GM20431 (cell line): ENCODE results near the gene FUZ.

Experiments used
- in situ Hi-C: fragments of 300-500 bp; cut with MseI, MboI; formaldehyde crosslinking; loops from one replicate; pipeline ENCODE4 v1.15.0; 2020; ENCODE audit warnings: low sequenced_read_pairs; ENCODE audit not compliant: unreplicated experiment

The FUZ gene, protein sequence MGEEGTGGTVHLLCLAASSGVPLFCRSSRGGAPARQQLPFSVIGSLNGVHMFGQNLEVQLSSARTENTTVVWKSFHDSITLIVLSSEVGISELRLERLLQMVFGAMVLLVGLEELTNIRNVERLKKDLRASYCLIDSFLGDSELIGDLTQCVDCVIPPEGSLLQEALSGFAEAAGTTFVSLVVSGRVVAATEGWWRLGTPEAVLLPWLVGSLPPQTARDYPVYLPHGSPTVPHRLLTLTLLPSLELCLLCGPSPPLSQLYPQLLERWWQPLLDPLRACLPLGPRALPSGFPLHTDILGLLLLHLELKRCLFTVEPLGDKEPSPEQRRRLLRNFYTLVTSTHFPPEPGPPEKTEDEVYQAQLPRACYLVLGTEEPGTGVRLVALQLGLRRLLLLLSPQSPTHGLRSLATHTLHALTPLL

DNA sequence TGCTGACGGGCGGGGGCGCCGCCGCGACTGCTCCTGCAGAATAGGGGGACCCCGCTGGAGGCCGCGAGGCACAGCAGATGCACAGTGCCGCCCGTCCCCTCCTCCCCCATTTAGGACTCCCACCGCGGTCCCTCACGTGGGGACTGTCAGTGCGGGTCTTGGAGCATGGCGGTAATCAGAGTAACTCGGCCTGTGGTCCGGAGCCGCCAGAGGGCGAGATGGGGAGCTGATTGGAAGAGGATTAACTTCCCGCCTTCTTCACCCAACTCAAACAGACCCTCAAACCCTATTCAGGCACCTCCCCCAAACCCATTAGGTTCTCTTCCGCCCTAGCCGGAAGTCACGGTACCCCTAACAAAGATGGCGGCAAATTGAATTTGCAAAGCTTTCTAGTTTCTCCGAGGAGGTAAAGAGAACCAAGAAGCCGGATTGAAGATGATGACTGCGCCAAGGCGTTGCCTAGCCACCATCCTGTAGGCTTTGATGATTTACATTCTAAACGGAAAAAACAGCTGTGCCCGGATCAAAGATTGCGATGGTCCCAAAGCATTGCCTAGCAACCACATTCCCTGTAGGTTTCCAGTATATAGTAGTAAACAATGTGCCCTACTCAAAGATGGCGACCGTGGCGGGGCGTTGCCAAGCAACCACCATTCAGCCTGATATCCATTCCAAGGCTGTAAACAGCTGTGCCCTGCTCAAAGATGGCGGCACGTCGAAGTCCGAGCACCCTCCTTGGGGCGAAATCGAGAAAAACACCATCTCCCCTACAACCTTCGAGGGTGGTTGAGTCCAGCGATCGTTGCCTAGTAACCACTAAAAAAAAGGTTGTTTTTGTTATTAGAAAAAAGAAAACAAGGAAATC lies at the start of gene FUZ:
FUZ (minus strand) TSS at position 296 of the 865 bp plus-strand sequence; CDS start at position 110, 186 bp downstream.
- in situ Hi-C loops = no loop called here

- in situ Hi-C loops = no loop called here
Observed at GRCh38 chr19:49862391-49863253, 49.5 kb upstream of the FUZ start.

DNA sequence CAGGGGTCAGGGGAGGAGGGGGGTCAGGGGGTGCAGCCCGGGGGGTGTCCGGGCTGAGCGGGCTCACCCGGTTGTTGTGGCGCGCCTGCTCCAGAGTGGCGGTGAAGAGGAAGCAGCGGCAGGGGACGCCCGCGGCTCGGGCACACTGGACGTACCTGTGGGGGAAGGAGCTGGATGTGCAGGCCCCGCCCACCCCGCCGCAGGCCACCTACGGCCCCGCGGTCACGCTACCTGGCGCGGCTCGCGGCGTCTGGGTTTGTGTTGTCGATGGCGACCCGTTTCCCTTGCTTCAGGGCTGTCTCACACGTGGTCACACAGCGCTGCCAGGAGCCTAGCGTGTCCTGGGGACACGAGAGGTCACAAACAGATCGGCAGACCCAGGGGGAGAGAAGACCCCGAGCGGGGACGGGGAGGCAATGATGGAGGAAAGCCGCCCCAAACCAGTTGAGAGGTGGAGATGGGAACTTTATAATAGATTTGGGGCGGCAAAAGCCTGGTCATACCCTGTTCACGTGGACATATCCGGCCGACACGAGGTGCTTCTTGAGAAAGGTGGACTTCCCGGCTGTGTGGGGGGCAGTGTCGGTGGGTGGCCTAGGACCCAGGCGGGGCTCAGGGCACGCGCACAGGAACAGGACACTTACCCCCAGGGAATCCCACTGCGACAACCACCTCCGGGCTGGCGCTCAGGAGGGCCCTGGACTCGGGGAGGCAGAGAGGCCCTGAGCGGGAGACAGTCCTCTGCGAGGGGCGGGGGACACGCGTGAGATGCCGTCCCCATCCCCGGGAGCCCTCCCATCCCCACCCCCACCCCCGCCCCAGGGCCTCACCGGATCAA lies 48.7 kb upstream of the FUZ start:
- in situ Hi-C loops = no loop called here

DNA sequence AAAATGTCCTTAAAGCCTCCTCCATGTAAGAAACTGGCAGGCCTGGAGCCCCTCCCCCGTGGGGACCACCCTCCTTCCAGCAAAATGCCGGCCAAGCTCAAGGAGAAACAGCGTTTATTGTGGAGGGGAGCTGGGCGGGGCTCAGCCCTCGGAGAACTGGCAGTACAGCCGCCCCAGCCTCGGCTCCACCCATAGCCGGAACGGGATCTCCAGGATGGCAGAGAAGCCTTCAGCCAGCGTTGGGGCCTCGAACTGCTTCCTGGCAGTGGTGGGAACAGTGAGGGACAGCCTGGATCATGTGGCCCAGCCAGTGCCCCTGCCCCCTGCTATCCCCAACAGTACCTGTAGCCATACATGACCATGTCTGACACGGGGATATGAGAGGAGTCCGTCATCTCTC lies 48.0 kb upstream of the FUZ start:
- in situ Hi-C loops = no loop called here

DNA sequence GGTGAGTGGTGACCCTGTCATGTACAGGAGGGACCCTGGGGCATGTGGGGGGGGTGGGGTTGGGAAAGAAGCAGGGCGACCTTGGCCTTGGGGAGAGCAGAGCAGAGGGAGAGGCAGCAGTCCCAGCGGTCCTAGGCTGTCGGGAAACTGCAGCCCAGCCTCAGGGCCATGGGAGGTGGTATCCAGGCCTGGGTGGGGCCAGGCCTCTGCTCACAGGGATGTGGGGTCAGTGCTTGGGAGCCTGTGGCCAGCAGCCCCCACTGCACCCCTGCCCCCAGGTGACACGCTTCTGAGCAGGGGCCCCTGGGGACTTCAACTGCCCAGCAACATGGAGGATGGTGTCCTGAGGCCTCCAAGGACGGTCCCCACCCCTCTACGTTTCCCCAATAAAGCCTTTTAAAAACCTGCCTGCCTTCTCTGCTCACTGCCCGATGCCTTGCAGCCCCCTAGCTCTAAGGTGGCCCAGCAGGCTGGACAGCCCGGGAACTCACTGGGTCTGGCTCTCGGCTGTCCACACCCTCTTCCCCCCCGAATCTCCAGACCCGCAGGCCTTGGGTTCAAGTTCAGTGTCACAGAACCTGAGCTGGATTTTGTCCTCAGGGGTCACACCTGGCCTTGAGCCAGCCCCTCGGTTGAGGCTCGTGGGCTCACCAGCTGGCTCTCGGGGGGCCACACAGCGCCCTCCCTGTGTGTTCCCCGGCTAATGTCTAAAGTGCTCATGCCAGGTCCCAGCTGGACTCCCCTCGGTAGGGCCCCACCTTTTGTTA lies 47.4 kb upstream of the FUZ start:
- in situ Hi-C loops = no loop called here

GRCh38 chr19:49859682-49860335 lies 46.7 kb upstream of the FUZ start:
- in situ Hi-C loops = no loop called here

DNA sequence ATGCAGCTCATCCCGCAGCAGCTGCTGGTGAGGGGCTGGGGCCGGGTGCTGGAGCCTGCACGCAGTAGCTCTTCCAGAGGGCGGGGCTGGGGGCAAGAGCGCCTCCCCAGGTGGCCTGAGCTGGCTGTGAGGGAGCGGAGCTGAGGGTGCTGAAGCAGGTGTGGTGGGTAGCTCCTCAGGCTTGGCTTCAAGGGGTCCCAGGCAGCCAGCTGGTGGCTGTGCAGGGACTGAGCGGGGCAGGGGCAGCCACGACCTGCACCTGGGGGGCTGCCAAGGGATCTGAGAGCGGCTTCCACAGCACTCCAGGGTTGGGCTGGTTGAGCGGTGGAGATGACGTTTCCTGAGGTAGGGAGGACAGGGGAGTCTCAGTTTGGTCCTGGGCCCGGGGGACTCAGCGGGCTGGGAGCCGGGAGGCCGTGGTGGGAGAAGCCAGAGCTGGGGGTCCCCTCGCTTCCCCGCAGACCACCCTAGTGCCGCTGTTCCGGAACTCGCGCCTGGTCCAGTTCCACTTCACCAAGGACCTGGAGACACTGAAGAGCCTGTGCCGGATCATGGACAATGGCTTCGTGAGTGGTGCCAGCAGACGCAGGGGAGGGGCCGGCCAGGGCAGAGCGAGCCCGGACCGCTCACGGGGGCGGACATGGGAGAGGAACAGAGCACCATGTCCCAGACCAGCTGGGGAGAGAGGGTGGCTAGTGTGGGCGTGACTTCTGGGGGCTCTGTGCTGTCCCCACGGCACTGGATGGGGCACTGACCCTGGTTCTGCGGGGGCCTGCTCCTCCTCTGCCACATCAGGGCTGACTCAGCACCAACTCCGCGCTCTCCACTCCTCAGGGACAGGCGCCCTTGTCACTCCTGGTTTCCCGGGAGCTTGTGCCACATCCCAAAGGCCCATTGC lies 45.2 kb upstream of the FUZ start:
- in situ Hi-C loops = no loop called here

DNA sequence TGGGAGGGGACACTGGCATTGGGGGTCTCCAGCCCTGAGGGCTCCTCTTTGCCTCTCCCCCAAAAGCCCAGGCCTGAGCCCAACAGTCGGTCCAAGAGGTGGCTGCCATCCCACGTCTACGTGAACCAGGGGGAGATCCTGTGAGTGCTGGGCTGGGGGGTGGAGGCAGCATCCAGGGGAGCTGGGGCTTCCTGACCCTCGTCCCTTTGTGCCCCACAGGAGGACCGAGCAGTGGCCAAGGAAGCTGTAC lies 44.7 kb upstream of the FUZ start:
- in situ Hi-C loops = no loop called here

GRCh38 chr19:49857061-49857837 lies 44.2 kb upstream of the FUZ start:
- in situ Hi-C loops = no loop called here

DNA sequence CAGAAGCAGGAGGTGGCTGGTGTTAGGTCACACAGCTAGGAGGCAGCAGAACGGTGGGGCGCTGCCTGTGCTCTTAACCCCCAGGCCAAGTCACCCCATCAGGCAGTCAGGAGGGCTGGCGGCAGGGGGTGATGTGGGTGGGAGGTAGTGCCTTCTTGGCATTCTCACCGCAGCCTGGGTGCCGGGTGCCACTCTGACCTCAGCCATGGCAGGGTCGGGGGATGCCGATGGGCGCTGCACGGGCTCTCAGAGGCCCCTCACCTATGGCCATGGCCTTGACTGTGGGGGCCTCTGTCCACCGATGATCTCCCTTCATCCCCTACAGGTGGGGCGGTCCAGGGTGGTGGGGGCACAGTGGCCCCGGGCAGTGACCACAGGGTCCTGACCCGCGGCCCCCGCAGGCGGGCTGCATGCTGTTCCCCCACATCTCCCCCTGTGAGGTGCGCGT lies 43.5 kb upstream of the FUZ start:
- in situ Hi-C loops = no loop called here

DNA sequence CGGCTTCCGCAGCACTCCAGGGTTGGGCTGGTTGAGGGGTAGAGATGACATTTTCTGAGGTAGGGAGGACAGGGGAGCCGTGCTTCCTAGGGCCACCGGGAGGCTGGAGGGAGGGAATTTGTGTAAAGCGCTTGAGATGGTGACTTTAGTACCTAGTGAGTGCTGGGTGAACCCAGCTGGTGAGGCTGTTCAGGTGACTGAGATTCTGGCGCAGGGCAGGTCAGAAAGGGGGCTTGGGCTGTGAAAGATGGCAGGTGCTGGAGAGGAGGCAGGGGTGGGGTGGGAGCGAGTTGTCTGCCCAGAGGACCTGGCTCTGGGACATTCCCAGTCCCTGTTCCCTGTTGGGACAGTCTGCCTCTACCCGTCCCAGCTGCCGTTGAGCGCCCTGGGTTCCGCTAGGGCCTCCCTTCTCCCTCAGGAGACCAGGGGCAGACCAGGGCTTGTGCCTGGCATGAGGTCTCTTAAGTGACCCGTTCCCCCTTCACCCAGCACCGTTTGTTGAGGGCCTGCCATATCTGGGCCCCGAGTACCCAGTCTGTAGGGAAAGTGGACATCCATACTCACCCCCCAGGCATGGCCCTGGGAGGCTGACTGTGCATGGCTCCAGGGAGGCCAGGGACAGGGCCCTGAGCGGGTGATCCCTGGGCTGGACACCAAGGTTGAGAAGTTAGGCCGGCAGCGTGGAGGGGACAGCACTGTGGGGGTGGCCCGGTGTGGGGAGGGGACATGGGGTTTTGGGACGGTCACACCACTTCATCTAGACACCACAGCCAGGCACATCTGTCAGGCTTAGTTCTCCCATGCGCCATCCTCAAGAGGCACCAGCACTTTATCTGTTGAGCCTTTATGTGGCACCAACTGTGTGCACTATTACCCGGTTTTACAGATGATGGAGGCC lies 42.8 kb upstream of the FUZ start:
- in situ Hi-C loops = no loop called here

GRCh38 chr19:49855277-49855675 lies 42.2 kb upstream of the FUZ start:
- in situ Hi-C loops = no loop called here

DNA sequence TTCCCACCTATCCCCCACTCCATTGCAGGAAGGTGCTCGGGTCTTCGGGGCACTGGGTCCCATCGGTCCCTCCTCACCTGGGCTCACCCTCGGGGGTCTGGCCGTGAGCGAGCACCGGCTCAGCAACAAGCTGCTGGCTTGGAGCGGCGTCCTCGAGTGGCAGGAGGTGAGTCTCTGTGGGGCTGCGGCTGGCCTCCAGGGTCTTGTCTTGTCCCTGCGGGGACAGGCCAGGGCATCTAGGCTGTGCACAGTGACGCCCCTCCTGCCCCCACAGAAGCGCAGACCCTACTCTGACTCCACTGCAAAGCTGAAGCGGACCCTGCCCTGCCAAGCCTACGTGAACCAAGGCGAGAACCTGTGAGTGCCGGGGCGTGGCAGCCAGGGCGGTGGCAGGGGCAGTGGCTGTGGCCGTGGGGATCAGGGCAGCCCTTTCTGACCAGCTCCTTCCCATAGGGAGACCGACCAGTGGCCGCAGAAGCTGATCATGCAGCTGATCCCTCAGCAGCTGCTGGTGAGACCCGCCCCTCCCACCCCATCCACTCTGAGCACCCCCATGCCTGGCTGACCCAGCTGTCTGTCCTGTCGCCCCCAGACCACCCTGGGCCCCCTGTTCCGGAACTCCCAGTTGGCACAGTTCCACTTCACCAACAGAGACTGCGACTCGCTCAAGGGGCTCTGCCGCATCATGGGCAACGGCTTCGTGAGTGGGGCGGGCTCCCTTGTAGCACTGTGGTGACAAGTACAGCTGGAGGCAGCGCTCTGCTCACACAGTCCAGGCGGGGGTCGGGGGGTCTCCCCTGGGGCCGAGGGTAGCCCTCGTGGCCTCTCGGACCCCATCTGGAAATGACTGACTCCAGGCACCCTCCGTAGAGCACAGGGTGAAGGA lies 41.5 kb upstream of the FUZ start:
- in situ Hi-C loops = no loop called here

DNA sequence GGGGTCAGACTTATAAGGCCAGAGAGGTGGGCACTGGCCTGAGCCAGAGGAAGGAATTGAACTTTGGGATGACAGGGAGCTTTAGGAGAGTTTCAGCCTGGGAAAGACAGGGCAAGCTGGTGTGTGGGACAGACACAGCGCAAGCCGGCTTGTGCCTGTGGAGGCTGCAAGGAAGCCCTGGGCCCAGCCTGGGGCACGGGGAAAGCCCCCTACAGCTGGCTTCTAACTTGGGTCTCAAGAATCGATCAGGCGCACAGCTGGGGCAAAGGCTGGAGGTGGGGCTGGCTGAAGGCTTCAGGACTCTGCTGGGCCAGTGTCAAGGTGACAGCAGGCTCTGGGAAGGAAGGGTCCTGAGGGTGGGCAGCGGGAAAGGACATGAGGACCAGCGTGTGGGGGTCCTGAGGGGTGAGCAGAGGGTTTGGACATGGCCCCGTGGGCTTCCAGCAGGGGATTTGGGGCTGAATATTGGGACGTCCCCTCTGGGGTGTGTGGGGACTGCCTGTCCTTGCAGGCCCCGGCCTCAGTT lies 40.8 kb upstream of the FUZ start:
- in situ Hi-C loops = no loop called here
